HG02973 (cell line): ENCODE measurements around the gene HADHA.
A peak's percentile ranks its signal among the peaks of the same experiment; 100 is the strongest.

Source experiments
- ATAC-seq: cut with Tn5 transposase; IDR thresholded peaks from one replicate; pipeline ENCODE4 v1.9.1; 2021; ENCODE audit warnings: moderate library complexity; ENCODE audit not compliant: unreplicated experiment

Gene HADHA

GRCh38 chr2:26245810-26246209 lies 1.4 kb upstream of the HADHA start:
- peak; percentile 53 for ATAC-seq

GRCh38 chr2:26245231-26245732 lies 850 bp upstream of the HADHA start:
- peak; percentile 20 for ATAC-seq

GRCh38 chr2:26243470-26244308 lies 743 bp downstream of the HADHA start:
- ATAC-seq = no peak

GRCh38 chr2:26241928-26242436 lies 2.5 kb downstream of the HADHA start:
- no peak for ATAC-seq

- ATAC-seq = no peak
Observed at GRCh38 chr2:26238311-26238958, 6.0 kb downstream of the HADHA start.

- no peak for ATAC-seq
Observed at GRCh38 chr2:26237868-26238267, 6.6 kb downstream of the HADHA start.

- no peak for ATAC-seq
Observed at GRCh38 chr2:26235089-26235488, 9.3 kb downstream of the HADHA start.

- ATAC-seq = no peak
Observed at GRCh38 chr2:26230806-26231205, 13.6 kb downstream of the HADHA start.

GRCh38 chr2:26229595-26229994 lies 14.8 kb downstream of the HADHA start:
- no peak for ATAC-seq

GRCh38 chr2:26224095-26224494 lies 20.3 kb downstream of the HADHA start:
- no peak for ATAC-seq

- ATAC-seq = no peak
Observed at GRCh38 chr2:26223018-26223417, 21.4 kb downstream of the HADHA start.

- ATAC-seq = no peak
Observed at GRCh38 chr2:26217720-26218119, 26.7 kb downstream of the HADHA start.

GRCh38 chr2:26216587-26216986 lies 27.8 kb downstream of the HADHA start:
- ATAC-seq = no peak

GRCh38 chr2:26215833-26216232 lies 28.6 kb downstream of the HADHA start:
- no peak for ATAC-seq

- ATAC-seq = no peak
Observed at GRCh38 chr2:26214759-26215158, 29.7 kb downstream of the HADHA start.

- ATAC-seq = no peak
Observed at GRCh38 chr2:26212011-26212410, 32.4 kb downstream of the HADHA start.

- ATAC-seq = no peak
Observed at GRCh38 chr2:26203906-26204305, 40.5 kb downstream of the HADHA start.

- no peak for ATAC-seq
Observed at GRCh38 chr2:26202981-26203490, 41.4 kb downstream of the HADHA start.

- no peak for ATAC-seq
Observed at GRCh38 chr2:26197516-26197915, 46.9 kb downstream of the HADHA start.

GRCh38 chr2:26196683-26197418 lies 47.6 kb downstream of the HADHA start:
- ATAC-seq = no peak
